PC-9 (cell line): Measurements from ENCODE around the gene CFAP251. TPM values are rescaled to one million over a fixed set of nuclear protein-coding genes. Genes with fewer than 3 reads are reported as not detected.
"Not testable (repeated sequence)": the region's sequence is repeated elsewhere in the genome, so short reads cannot be mapped to it uniquely, and the experiment has no call there.

Experiments used
- BruUV-seq: library from RNA; stranded (reverse); fragments of 400-500 nt; replicated peaks from 2 replicates; lab custom pipeline; 2021; lab: Mats Ljungman, UMichigan
- CTCF ChIA-PET: fragments of 300-600 bp; sonication (Branson Sonifier 250); formaldehyde crosslinking; loops from one replicate; lab custom pipeline; 2022; ENCODE audit warnings: antibody characterized with exemption; lab: Charles Lee
- POLR2A ChIA-PET: fragments of 300-600 bp; sonication (Branson Sonifier 250); formaldehyde crosslinking; loops from one replicate; lab custom pipeline; 2022; ENCODE audit warnings: antibody characterized with exemption; ENCODE audit not compliant: unreplicated experiment; lab: Charles Lee
- DNase-seq, 2 experiments: peaks; one replicate each; pipeline versions ENCODE4 v3.0.0 to v3.0.0-alpha.2; 2015 to 2022; ENCODE audit warnings: mixed read lengths in 1 of 2
- H2AFZ ChIP-seq: fragments of 200-600 bp; sonication (generic); 2 replicates; pipeline ENCODE4 v1.8.1; 2017; ENCODE audit warnings: antibody characterized with exemption
- H3F3A ChIP-seq: fragments of 200-600 bp; sonication (generic); 2 replicates; pipeline ENCODE4 v1.8.1; 2017; ENCODE audit warnings: antibody characterized with exemption, mild to moderate bottlenecking, low read depth; ENCODE audit not compliant: insufficient read depth
- H3K27ac ChIP-seq: fragments of 200-600 bp; sonication (generic); 2 replicates; pipeline ENCODE4 v1.6.1; 2016; ENCODE audit warnings: mixed run types
- H3K27me3 ChIP-seq: fragments of 200-600 bp; sonication (generic); 2 replicates; pipeline ENCODE4 v1.6.1; 2016; ENCODE audit warnings: low read depth, mixed run types; ENCODE audit not compliant: insufficient read depth
- H3K36me3 ChIP-seq: fragments of 200-600 bp; sonication (generic); 2 replicates; pipeline ENCODE4 v1.6.1; 2016; ENCODE audit warnings: low read depth, mixed run types
- H3K4me1 ChIP-seq: fragments of 200-600 bp; sonication (generic); replicated peaks from 2 replicates; pipeline ENCODE4 v1.6.1; 2016; ENCODE audit warnings: mixed run types; ENCODE audit not compliant: insufficient read depth
- H3K4me2 ChIP-seq: fragments of 200-600 bp; sonication (generic); 2 replicates; pipeline ENCODE4 v1.6.1; 2017; ENCODE audit warnings: mixed run types
- H3K4me3 ChIP-seq: fragments of 200-600 bp; sonication (generic); 2 replicates; pipeline ENCODE4 v1.6.1; 2016; ENCODE audit warnings: mixed run types
- H3K79me2 ChIP-seq: fragments of 200-600 bp; sonication (generic); 2 replicates; pipeline ENCODE4 v1.6.1; 2017; ENCODE audit warnings: low read depth, mixed run types
- H3K9me2 ChIP-seq: fragments of 200-600 bp; sonication (generic); 2 replicates; pipeline ENCODE4 v1.8.1; 2017; ENCODE audit warnings: mild to moderate bottlenecking; ENCODE audit not compliant: insufficient read depth
- H3K9me3 ChIP-seq: fragments of 200-600 bp; sonication (generic); 2 replicates; pipeline ENCODE4 v1.8.1; 2016; ENCODE audit warnings: low read depth; ENCODE audit not compliant: insufficient read depth
- H4K20me1 ChIP-seq: fragments of 200-600 bp; sonication (generic); 2 replicates; pipeline ENCODE4 v1.8.1; 2017; ENCODE audit not compliant: insufficient read depth
- EZH2 ChIP-seq: fragments of 200-600 bp; sonication (generic); IDR thresholded peaks from 2 replicates; pipeline ENCODE4 v1.8.0; 2017; ENCODE audit warnings: antibody characterized with exemption, low read depth
- intact Hi-C: fragments of 100-400 bp; cut with micrococcal nuclease; formaldehyde crosslinking; loops from one replicate; pipeline ENCODE4 v1.10.0; 2022; ENCODE audit not compliant: unreplicated experiment
- total RNA-seq: library from RNA; stranded (reverse); gene quantifications from 2 replicates; pipeline ENCODE4 v1.2.3, GENCODE V29; 2021
- TF ChIP-seq, protein P1 (sequence below): fragments of 200-600 bp; sonication (generic); conservative IDR thresholded peaks from 2 replicates; pipeline ENCODE4 v1.6.1; 2017; ENCODE audit warnings: mixed run types, antibody characterized with exemption, mild to moderate bottlenecking, moderate library complexity

Gene CFAP251
- total RNA-seq, 1 experiment from 2014 or later, result 4.3 TPM

DNA sequence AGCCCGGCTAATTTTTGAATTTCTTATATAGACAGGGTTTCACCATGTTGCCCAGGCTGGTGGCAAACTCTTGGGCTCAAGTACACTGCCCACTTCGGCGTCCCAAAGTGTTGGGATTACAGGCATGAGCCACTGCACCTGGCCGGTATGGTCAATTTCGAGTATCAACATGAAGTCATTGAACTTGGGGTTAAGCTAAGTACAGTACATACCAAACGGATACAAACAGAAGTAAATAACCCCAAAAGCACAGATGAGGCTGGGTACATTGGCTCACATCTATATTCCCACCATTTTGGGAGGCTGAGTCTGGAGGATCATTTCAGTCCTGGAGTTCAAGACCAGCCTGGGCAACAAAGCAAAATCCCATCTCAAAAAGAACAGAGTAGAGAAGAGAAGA lies 42.8 kb upstream of the CFAP251 start:
- Histone ChIP-seq H3K4me1 (peaks cover 9% of the 10 kb centered on the region; the same call in 1 of the 2 replicates), H3K27me3 (no peaks in the 10 kb centered on the region), H3K36me3 (no peaks in the 10 kb centered on the region), H2AFZ (no peak overlapping the region), H3K27ac (no peak overlapping the region), H3K79me2 (no peaks in the 10 kb centered on the region), H3F3A (peaks cover 8% of the 10 kb centered on the region; the same call in 1 of the 2 replicates), H3K9me3 (no peaks in the 10 kb centered on the region), H4K20me1 (no peaks in the 10 kb centered on the region), H3K4me3 (no peak overlapping the region), H3K9me2 (no peaks in the 10 kb centered on the region), H3K4me2 (no peak overlapping the region)
- TF ChIP-seq, protein P1, sequence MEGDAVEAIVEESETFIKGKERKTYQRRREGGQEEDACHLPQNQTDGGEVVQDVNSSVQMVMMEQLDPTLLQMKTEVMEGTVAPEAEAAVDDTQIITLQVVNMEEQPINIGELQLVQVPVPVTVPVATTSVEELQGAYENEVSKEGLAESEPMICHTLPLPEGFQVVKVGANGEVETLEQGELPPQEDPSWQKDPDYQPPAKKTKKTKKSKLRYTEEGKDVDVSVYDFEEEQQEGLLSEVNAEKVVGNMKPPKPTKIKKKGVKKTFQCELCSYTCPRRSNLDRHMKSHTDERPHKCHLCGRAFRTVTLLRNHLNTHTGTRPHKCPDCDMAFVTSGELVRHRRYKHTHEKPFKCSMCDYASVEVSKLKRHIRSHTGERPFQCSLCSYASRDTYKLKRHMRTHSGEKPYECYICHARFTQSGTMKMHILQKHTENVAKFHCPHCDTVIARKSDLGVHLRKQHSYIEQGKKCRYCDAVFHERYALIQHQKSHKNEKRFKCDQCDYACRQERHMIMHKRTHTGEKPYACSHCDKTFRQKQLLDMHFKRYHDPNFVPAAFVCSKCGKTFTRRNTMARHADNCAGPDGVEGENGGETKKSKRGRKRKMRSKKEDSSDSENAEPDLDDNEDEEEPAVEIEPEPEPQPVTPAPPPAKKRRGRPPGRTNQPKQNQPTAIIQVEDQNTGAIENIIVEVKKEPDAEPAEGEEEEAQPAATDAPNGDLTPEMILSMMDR, result no peak
- no peak for TF ChIP-seq EZH2
- no peak for DNase-seq
- BruUV-seq, result no TSS peak
- POLR2A ChIA-PET, result no interaction called here
- intact Hi-C loops, result no loop called here
- CTCF ChIA-PET, result interaction anchor here (0.6 kb wide), 1 partner anchor 8 kb away, joined by 4 read pairs; no protein-coding TSS in a partner anchor

DNA sequence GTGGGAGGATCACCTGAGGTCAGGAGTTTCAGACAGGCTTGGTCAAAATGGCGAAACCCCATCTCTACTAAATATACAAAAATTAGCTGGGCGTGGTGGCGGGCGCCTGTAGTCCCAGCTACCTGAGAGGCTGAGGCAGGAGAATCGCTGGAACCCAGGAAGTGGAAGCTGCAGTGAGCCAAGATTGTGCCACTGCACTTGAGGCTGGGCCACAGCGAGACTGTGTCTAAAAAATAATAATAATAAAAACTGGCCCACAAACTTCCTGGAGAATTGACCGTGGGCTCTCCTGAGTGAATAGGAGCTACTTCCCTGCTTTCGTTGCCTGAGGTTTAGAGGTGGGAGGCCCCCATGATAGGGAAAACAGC lies 42.3 kb upstream of the CFAP251 start:
- H3F3A ChIP-seq, H3K9me3 ChIP-seq, H2AFZ ChIP-seq, H3K9me2 ChIP-seq, POLR2A ChIA-PET, H3K36me3 ChIP-seq, H3K79me2 ChIP-seq, H3K4me3 ChIP-seq, H3K27ac ChIP-seq, H4K20me1 ChIP-seq, BruUV-seq, intact Hi-C loops, H3K4me1 ChIP-seq, H3K27me3 ChIP-seq, DNase-seq, H3K4me2 ChIP-seq: not testable (repeated sequence)
- CTCF ChIA-PET, result interaction anchor here (0.6 kb wide), 1 partner anchor 7 kb away, joined by 4 read pairs; no protein-coding TSS in a partner anchor

DNA sequence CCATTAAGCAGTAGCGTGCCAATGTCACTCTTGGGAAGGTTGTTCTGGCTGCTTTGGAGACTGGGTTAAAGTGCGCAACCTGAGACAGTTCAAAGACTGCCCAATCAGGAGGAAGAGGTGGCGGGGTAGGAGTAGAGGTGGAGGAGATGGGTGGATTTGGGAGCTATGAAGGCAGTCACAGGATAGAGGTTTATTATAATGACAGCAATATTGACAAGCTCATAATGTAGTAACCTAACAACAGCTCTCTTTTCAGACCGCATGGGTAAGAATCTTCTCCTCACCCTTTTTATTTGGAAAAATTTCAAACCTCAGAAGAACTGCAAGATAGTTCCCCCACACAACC lies 35.1 kb upstream of the CFAP251 start:
- TF ChIP-seq EZH2, result no peak
- TF ChIP-seq, protein P1, result no peak
- Histone ChIP-seq H3K9me3 (no peaks in the 10 kb centered on the region), H2AFZ (0 out of 2 replicates have a peak overlapping the region, but pooled peaks have one; percentile 35), H4K20me1 (no peaks in the 10 kb centered on the region), H3K9me2 (no peaks in the 10 kb centered on the region), H3K27me3 (no peaks in the 10 kb centered on the region), H3K4me1 (peaks cover 23% of the 10 kb centered on the region), H3F3A (peaks cover 24% of the 10 kb centered on the region), H3K4me2 (peak overlapping the region; percentile 35), H3K27ac (peak overlapping the region; percentile 39), H3K79me2 (no peaks in the 10 kb centered on the region), H3K36me3 (no peaks in the 10 kb centered on the region), H3K4me3 (no peak overlapping the region)
- intact Hi-C loops, result no loop called here
- ChIA-PET POLR2A (interaction anchor here (0.7 kb wide), 3 partner anchors 15 to 97 kb away, joined by 4 to 32 read pairs (median 19); no protein-coding TSS in a partner anchor), CTCF (interaction anchor here (0.6 to 1.1 kb wide), 2 partner anchors 8 to 76 kb away, joined by 4 to 6 read pairs; no protein-coding TSS in a partner anchor)
- peak; percentile 33 to 68 for DNase-seq
- no TSS peak for BruUV-seq

DNA sequence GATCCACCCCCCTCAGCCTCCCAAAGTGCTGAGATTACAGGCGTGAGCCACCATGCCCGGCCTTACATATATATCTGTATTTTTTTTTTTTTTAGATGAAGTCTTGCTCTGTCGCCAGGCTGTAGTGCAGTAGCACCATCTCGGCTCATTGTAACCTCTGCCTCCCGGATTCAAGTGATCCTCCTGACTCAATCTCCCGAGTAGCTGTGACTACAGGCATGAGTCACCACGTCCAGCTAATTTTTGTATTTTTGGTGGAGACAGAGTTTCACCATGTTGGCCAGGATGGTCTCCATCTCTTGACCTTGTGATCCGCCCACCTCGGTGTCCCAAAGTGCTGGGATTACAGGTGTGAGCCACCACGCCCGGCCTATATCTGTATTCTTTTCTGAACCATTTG lies 33.3 kb upstream of the CFAP251 start:
- H3K27me3 ChIP-seq, DNase-seq, H4K20me1 ChIP-seq, BruUV-seq, H3K4me3 ChIP-seq, CTCF ChIA-PET, H3K36me3 ChIP-seq, H3K27ac ChIP-seq, H3K9me2 ChIP-seq, intact Hi-C loops, H3K4me2 ChIP-seq, H3K9me3 ChIP-seq, H2AFZ ChIP-seq: not testable (repeated sequence)
- Histone ChIP-seq H3F3A (peaks cover 29% of the 10 kb centered on the region), H3K79me2 (peaks cover 12% of the 10 kb centered on the region), H3K4me1 (peaks cover 29% of the 10 kb centered on the region)
- POLR2A ChIA-PET, result interaction anchor here (0.6 kb wide), 1 partner anchor 65 kb away, joined by 5 read pairs; no protein-coding TSS in a partner anchor
